OCI-LY1 (cell line): ENCODE data around the gene DYNC1I1.

Experiments
- EZH2 ChIP-seq: fragments of 200-600 bp; sonication (generic), shearing (Covaris generic); IDR thresholded peaks from 2 replicates; pipeline ENCODE4 v1.8.0; 2017; ENCODE audit warnings: borderline replicate concordance, mixed run types, mild to moderate bottlenecking, antibody characterized with exemption, low read length, moderate library complexity, mixed read lengths
- TF ChIP-seq, protein P1 (sequence below): fragments of 200-600 bp; sonication (generic), shearing (Covaris generic); IDR thresholded peaks from 2 replicates; pipeline ENCODE4 v1.5.1; 2017; ENCODE audit warnings: mild to moderate bottlenecking, antibody characterized with exemption, low read length, moderate library complexity, mixed read lengths

DNA sequence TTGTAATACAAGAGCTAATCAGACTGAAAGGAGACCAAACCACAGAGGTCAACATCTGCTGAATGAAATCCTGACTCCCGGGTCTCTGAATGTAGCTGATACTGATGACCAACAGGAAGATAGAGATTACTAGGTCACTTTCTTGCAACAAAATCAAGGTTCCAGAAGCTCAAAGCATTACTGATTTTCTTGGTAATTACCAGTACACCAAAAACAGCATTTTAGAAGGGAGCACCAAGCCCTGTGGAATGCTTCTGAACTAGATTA lies 371.8 kb downstream of the DYNC1I1 start:
- TF ChIP-seq, protein P1, sequence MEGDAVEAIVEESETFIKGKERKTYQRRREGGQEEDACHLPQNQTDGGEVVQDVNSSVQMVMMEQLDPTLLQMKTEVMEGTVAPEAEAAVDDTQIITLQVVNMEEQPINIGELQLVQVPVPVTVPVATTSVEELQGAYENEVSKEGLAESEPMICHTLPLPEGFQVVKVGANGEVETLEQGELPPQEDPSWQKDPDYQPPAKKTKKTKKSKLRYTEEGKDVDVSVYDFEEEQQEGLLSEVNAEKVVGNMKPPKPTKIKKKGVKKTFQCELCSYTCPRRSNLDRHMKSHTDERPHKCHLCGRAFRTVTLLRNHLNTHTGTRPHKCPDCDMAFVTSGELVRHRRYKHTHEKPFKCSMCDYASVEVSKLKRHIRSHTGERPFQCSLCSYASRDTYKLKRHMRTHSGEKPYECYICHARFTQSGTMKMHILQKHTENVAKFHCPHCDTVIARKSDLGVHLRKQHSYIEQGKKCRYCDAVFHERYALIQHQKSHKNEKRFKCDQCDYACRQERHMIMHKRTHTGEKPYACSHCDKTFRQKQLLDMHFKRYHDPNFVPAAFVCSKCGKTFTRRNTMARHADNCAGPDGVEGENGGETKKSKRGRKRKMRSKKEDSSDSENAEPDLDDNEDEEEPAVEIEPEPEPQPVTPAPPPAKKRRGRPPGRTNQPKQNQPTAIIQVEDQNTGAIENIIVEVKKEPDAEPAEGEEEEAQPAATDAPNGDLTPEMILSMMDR = no peak
- TF ChIP-seq EZH2 = no peak
